Measurements from ENCODE around the gene SREK1.

SREK1 gene

GRCh38 chr5:66224274-66224673 lies 80.2 kb downstream of the SREK1 start:
- DNase-seq = no peak

DNA sequence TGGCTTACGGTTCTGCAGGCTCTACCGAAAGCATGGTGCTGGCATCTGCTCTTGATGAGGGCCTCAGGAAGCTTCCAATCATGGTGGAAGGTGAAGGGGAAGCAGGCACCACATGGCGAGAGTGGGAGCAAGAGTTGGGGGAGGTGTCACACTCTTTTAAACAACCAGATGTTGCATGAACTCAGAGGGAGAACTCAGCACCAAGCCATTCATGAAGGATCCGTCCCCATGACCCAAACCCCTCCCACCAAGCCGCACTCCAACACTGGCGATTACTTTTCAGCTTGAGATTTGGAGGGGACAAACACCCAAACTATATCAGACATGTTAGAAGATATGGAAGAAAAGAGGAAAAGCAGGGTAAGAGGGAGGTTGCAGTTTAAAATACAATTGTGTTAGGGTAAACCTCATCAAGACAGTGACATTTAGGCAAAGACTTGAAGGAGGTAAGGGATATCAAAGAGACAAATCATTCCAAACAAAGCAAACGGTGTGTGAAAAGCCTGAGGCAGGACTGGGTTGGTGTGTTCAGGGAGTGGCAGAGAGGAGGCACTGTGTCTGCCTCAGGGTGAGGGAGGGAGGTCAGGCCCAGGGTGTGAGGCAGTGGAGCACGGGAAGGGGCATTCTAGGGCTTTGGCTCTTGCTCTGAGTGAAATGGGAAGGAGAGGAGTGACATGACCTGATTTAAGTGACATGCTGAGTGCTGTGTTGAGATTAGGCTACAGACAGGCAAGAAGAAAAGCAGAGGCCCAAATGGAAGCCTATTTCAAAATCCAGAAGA lies 80.9 kb downstream of the SREK1 start:
- no peak for DNase-seq

GRCh38 chr5:66230551-66230950 lies 86.5 kb downstream of the SREK1 start:
- DNase-seq = no peak

- DNase-seq = no peak
These were observed 87.4 kb downstream of the SREK1 start for GRCh38 chr5:66231508-66231907.

DNA sequence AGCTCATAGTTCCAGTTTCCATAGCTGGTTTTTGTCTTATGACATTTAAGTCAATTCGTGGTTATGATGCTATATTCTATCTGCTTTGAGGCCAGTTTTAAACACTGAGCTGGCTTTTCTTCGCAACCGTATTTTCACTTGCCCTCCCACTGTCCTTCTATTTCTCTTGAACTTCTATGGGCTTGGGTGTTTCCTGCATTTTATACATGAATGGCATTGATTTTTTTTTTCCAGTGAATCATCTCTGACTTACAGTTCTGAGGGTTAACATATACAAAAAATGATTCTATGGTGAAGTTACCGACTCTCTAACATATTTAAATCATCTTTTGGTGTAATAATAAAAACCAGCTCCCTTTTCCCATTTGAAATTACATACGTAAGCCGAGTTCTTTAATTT lies 88.2 kb downstream of the SREK1 start:
- no peak for DNase-seq

- no peak for DNase-seq
These were observed 88.8 kb downstream of the SREK1 start for GRCh38 chr5:66232706-66233445.
